ENCODE measurements around the gene DNAJC30.

Gene DNAJC30

DNA sequence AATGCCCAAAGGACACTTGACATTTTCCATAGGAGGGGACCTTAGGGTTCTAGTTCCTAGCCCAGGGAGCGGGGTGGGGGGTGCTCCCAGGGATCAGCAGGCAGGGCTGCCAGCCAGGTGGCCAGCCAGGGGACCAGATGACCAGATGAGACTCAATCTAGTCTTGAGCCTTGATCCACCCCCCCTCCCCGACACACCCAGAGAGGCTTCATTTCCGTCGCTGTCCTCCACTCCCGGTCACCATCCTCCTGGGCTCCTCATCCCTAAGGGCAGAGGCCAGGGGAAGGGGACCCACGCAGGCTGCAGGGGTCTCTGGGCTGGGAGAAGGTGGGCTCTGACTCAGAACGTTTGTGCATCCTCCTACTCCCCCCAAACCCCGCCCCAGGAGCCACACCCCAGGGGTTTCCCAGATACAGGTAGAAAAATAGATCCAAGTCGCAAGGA lies 35.2 kb upstream of the DNAJC30 start:
- Histone ChIP-seq H3K27ac (no peak overlapping the region), H3K4me1 (ENCODE audit: low read depth, poor library complexity, severe bottlenecking) (peaks cover 40% of the 10 kb centered on the region), H4K20me1 (ENCODE audit: insufficient read depth) (no peaks in the 10 kb centered on the region), H3K9ac (peak overlapping the region; percentile 77; the same call in 1 of the 2 replicates), H3K4me3 (IDR thresholded peaks at IDR 0.05; ENCODE audit: insufficient read depth, low read depth, low read length) (no peak overlapping the region), H2AFZ (ENCODE audit: low read depth) (peak overlapping the region; percentile 85; the same call in 1 of the 2 replicates), H3K4me2 (peak overlapping the region; percentile 94), H3K36me3 (ENCODE audit: insufficient read depth) (no peaks in the 10 kb centered on the region), H3K27me3 (ENCODE audit: insufficient read depth, low read depth) (no peaks in the 10 kb centered on the region), H3K79me2 (ENCODE audit: insufficient read depth, low read depth) (peaks cover 31% of the 10 kb centered on the region)
- TF ChIP-seq, protein P1, sequence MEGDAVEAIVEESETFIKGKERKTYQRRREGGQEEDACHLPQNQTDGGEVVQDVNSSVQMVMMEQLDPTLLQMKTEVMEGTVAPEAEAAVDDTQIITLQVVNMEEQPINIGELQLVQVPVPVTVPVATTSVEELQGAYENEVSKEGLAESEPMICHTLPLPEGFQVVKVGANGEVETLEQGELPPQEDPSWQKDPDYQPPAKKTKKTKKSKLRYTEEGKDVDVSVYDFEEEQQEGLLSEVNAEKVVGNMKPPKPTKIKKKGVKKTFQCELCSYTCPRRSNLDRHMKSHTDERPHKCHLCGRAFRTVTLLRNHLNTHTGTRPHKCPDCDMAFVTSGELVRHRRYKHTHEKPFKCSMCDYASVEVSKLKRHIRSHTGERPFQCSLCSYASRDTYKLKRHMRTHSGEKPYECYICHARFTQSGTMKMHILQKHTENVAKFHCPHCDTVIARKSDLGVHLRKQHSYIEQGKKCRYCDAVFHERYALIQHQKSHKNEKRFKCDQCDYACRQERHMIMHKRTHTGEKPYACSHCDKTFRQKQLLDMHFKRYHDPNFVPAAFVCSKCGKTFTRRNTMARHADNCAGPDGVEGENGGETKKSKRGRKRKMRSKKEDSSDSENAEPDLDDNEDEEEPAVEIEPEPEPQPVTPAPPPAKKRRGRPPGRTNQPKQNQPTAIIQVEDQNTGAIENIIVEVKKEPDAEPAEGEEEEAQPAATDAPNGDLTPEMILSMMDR (conservative IDR thresholded peaks at IDR 0.05; ENCODE audit: low read depth, low read length): no peak

DNA sequence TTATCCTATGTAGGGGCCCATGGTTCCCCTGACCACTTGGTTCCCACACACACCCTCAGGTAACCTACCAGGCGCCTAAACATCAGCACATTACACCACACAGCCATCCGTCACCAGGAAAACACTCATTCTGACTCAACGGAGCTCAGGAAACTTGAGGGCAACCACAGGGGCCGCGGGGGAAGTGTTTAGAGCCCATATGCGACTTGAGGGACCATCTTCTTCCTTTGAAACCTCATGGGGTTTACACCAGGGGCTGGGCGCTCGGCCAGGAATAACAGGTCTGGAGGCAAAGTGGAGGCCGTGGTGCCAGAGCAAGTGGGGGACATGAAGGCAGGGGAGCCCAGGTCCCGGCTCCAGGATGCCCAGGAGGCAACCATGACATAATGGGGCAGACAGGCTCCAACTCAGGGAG lies 34.7 kb upstream of the DNAJC30 start:
- H3K79me2 ChIP-seq (ENCODE audit: insufficient read depth, low read depth): peaks cover 31% of the 10 kb centered on the region
- H4K20me1 ChIP-seq (ENCODE audit: insufficient read depth): no peaks in the 10 kb centered on the region
- no peaks in the 10 kb centered on the region for H3K27me3 ChIP-seq (ENCODE audit: insufficient read depth, low read depth)
- H3K36me3 ChIP-seq (ENCODE audit: insufficient read depth): no peaks in the 10 kb centered on the region
- H3K4me3 ChIP-seq (IDR thresholded peaks at IDR 0.05; ENCODE audit: insufficient read depth, low read depth, low read length): no peak overlapping the region
- H2AFZ ChIP-seq (ENCODE audit: low read depth): no peak overlapping the region
- H3K9ac ChIP-seq: no peak overlapping the region; the same call in 1 of the 2 replicates
- no peak overlapping the region for H3K27ac ChIP-seq
- H3K4me2 ChIP-seq: peak overlapping the region; percentile 94
- TF ChIP-seq, protein P1 (conservative IDR thresholded peaks at IDR 0.05; ENCODE audit: low read depth, low read length): no peak
- peaks cover 40% of the 10 kb centered on the region for H3K4me1 ChIP-seq (ENCODE audit: low read depth, poor library complexity, severe bottlenecking)

DNA sequence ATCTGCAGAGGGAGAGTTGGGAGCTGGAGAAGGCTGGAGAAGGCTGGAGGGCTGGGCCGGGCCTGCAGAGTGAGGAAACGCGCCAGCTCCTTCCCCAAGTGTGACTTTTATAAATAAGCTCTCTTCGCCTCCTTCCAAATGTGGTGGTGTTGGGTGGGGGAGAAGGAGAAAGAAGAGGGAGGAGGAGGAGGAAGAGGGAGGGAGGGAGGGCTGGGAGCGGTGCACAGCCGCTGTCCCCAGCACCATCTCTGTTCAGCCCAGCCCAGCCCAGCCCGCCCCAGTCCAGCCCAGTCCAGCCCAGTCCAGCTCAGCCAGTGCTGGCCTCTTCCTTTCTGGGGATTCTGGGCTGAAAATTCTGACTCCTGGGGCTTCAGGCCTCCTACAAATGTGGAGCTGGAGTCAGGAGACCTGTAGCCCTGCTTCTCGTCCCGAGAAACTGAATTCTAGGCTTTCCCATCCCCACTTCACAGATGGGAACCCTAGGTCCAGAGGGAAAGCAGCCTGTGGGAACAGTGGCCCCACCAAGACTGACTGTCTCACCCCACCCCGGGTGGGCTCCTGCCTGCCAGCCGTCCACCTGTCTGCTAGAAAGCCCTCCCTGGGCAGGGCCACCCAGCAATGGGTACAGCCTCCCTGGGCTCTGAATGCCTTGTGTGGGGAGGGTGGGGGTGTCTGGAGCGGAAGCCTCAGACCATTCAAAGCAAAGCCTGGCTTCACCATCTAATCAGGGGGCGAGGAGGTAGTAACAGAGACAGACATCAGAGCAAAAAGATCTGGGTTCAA lies 34.0 kb upstream of the DNAJC30 start:
- Histone ChIP-seq H3K36me3 (ENCODE audit: insufficient read depth) (no peaks in the 10 kb centered on the region), H4K20me1 (ENCODE audit: insufficient read depth) (no peaks in the 10 kb centered on the region), H3K4me2 (peak overlapping the region; percentile 94; the same call in 1 of the 2 replicates), H3K9ac (no peak overlapping the region), H3K4me1 (ENCODE audit: low read depth, poor library complexity, severe bottlenecking) (peaks cover 40% of the 10 kb centered on the region), H3K27me3 (ENCODE audit: insufficient read depth, low read depth) (no peaks in the 10 kb centered on the region), H3K27ac (no peak overlapping the region), H3K4me3 (IDR thresholded peaks at IDR 0.05; ENCODE audit: insufficient read depth, low read depth, low read length) (no peak overlapping the region), H2AFZ (ENCODE audit: low read depth) (no peak overlapping the region), H3K79me2 (ENCODE audit: insufficient read depth, low read depth) (peaks cover 31% of the 10 kb centered on the region)
- TF ChIP-seq, protein P1 (conservative IDR thresholded peaks at IDR 0.05; ENCODE audit: low read depth, low read length): no peak

DNA sequence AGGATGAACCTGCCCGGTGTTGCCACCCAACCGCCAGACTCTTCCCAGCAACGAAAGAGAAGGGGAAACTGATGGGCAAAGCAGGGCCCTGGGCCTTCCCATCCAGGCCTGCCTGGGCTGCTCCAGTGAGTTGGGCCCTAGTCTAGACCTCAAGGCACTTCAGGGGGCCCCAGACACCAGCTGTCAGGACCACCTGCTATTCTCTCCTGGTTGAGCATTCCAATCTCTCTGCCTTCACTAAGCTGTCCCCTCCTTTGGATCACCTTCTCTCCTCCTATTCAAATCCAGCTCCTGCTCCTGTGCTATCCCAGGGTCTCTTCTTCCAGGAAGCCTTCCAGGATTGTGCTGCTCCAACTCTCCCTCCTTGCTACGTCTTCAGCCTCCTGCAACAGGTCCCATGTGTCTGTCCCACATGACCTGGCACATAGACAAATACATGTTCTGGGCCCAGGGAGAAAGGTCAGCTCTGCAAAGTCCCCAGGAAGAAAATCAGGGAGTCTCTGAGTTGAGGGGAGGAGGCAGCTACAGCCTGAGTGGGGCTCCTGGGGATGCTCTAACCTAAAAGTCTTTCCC lies 33.2 kb upstream of the DNAJC30 start:
- Histone ChIP-seq H3K4me1 (ENCODE audit: low read depth, poor library complexity, severe bottlenecking) (peaks cover 40% of the 10 kb centered on the region), H3K36me3 (ENCODE audit: insufficient read depth) (no peaks in the 10 kb centered on the region), H4K20me1 (ENCODE audit: insufficient read depth) (no peaks in the 10 kb centered on the region), H3K4me2 (peak overlapping the region; percentile 56), H3K27ac (peak overlapping the region; percentile 49; the same call in 1 of the 2 replicates), H3K4me3 (IDR thresholded peaks at IDR 0.05; ENCODE audit: insufficient read depth, low read depth, low read length) (no peak overlapping the region), H3K27me3 (ENCODE audit: insufficient read depth, low read depth) (no peaks in the 10 kb centered on the region), H3K9ac (no peak overlapping the region), H2AFZ (ENCODE audit: low read depth) (no peak overlapping the region), H3K79me2 (ENCODE audit: insufficient read depth, low read depth) (peaks cover 31% of the 10 kb centered on the region)
- TF ChIP-seq, protein P1 (conservative IDR thresholded peaks at IDR 0.05; ENCODE audit: low read depth, low read length): no peak

Data from KMS-11 (cell line).